Smooth muscle cell (in vitro differentiated cells): ENCODE results near the gene ARID3C. TPM values are rescaled to one million over a fixed set of nuclear protein-coding genes. Genes with fewer than 3 reads are reported as not detected.

Source experiments
- polyA plus RNA-seq: library from polyadenylated mRNA; unstranded; fragments of >200 nt; fragmentation: Nextera tagmentation; extraction: Ambion mirVana; gene quantifications from 2 replicates; pipeline ENCODE4 v1.2.1, GENCODE V29; 2016
- small RNA-seq: library from RNA; depleted of rRNA; stranded (forward); fragments of <200 nt; gene quantifications from one replicate; pipeline ENCODE3, GENCODE V24; 2014
- total RNA-seq: library from RNA; depleted of rRNA; stranded (reverse); fragments of >200 nt; gene quantifications from 2 replicates; pipeline ENCODE4 v1.2.3, GENCODE V29; 2014

Gene ARID3C
- total and polyA plus RNA-seq, 2 experiments from 2014 or later = 0.40 TPM; not detected in 1

Small RNA genes within 50 kb of the gene (small RNA-seq; reads per million reads assigned to genes)
- not detected for gene CCL27

Other genes starting within 250 kb of the ARID3C start
- gene FAM219A, start 170.5 kb downstream of the ARID3C start, total RNA-seq = 13.3 and 21.0 TPM in 2 replicates
- gene FAM219A, start 170.5 kb downstream of the ARID3C start, polyA plus RNA-seq = 29.4 and 29.5 TPM in 2 replicates
- 0.13 TPM in 1 of 2 replicates, not detected in the other for gene DNAI1, start 170.3 kb downstream of the ARID3C start, total RNA-seq
- gene DNAI1, start 170.3 kb downstream of the ARID3C start, polyA plus RNA-seq = 0.31 TPM in 1 of 2 replicates, not detected in the other
- not detected in 2 replicates for gene ENHO, start 106.1 kb downstream of the ARID3C start, total RNA-seq
- 0.97 and 1.7 TPM in 2 replicates for gene ENHO, start 106.1 kb downstream of the ARID3C start, polyA plus RNA-seq
- 4.3 and 8.6 TPM in 2 replicates for gene CNTFR, start 39.3 kb downstream of the ARID3C start, total RNA-seq
- gene CNTFR, start 39.3 kb downstream of the ARID3C start, polyA plus RNA-seq = 16.4 and 17.8 TPM in 2 replicates
- 10.9 and 11.3 TPM in 2 replicates for gene RPP25L, start 17.0 kb downstream of the ARID3C start, total RNA-seq
- 20.9 and 27.5 TPM in 2 replicates for gene RPP25L, start 17.0 kb downstream of the ARID3C start, polyA plus RNA-seq
- 76.4 and 87.6 TPM in 2 replicates for gene DCTN3, start 8.6 kb downstream of the ARID3C start, total RNA-seq
- gene DCTN3, start 8.6 kb downstream of the ARID3C start, polyA plus RNA-seq = 142 and 164 TPM in 2 replicates
- 99.6 and 105 TPM in 2 replicates for gene SIGMAR1, start 8.7 kb upstream of the ARID3C start, total RNA-seq
- gene SIGMAR1, start 8.7 kb upstream of the ARID3C start, polyA plus RNA-seq = 152 and 192 TPM in 2 replicates
- 25.9 and 32.9 TPM in 2 replicates for gene GALT, start 17.6 kb upstream of the ARID3C start, total RNA-seq
- 46.4 and 52.2 TPM in 2 replicates for gene GALT, start 17.6 kb upstream of the ARID3C start, polyA plus RNA-seq
- gene IL11RA, start 23.1 kb upstream of the ARID3C start, total RNA-seq = 44.5 and 72.1 TPM in 2 replicates
- 69.8 and 99.8 TPM in 2 replicates for gene IL11RA, start 23.1 kb upstream of the ARID3C start, polyA plus RNA-seq
- gene CCL27, start 33.6 kb upstream of the ARID3C start, total RNA-seq = 3.6 TPM in 1 of 2 replicates, not detected in the other
- 1.0 TPM in 2 replicates for gene CCL27, start 33.6 kb upstream of the ARID3C start, polyA plus RNA-seq
- gene CCL19, start 62.2 kb upstream of the ARID3C start, total RNA-seq = not detected in 2 replicates
- not detected in 2 replicates for gene CCL19, start 62.2 kb upstream of the ARID3C start, polyA plus RNA-seq
- gene CCL21, start 81.1 kb upstream of the ARID3C start, total RNA-seq = not detected in 2 replicates
- gene CCL21, start 81.1 kb upstream of the ARID3C start, polyA plus RNA-seq = not detected in 2 replicates